PC-9 (cell line): ENCODE results near the gene LEMD3.

ENCODE experiments used
- EZH2 ChIP-seq: fragments of 200-600 bp; sonication (generic); IDR thresholded peaks from 2 replicates; pipeline ENCODE4 v1.8.0; 2017; ENCODE audit warnings: antibody characterized with exemption, low read depth
- TF ChIP-seq, protein P1 (sequence below): fragments of 200-600 bp; sonication (generic); conservative IDR thresholded peaks from 2 replicates; pipeline ENCODE4 v1.6.1; 2017; ENCODE audit warnings: mixed run types, antibody characterized with exemption, mild to moderate bottlenecking, moderate library complexity

DNA sequence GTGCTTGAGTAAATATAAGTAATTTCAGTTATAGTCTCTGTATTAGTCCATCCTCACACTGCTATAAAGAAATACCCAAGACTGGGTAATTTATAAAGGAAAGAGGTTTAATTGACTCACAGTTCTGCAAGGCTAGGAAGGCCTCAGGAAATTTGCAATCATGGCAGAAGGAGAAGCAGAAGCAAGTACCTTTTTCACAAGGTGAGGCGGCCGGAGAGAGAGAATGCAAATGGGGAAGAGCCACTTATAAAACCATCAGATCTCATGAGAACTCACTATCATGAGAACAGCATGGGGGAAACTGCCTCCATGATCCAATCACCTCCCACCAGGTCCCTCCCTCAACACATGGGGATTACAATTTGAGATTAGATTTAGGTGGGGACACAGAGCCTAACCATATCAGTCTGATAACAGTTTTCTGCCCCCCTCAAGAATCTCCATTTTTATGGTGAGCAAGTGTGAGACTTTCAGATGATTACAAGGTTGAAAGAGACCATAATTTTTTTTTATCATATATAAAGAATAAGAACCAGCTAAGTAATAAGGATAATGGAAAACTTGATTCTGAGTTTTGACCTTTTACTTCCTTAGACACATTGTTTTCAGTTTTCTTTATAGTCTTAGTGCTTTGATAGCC, 35.6 kb downstream of the LEMD3 start:
- TF ChIP-seq, protein P1, sequence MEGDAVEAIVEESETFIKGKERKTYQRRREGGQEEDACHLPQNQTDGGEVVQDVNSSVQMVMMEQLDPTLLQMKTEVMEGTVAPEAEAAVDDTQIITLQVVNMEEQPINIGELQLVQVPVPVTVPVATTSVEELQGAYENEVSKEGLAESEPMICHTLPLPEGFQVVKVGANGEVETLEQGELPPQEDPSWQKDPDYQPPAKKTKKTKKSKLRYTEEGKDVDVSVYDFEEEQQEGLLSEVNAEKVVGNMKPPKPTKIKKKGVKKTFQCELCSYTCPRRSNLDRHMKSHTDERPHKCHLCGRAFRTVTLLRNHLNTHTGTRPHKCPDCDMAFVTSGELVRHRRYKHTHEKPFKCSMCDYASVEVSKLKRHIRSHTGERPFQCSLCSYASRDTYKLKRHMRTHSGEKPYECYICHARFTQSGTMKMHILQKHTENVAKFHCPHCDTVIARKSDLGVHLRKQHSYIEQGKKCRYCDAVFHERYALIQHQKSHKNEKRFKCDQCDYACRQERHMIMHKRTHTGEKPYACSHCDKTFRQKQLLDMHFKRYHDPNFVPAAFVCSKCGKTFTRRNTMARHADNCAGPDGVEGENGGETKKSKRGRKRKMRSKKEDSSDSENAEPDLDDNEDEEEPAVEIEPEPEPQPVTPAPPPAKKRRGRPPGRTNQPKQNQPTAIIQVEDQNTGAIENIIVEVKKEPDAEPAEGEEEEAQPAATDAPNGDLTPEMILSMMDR: no peak
- TF ChIP-seq EZH2: no peak
